Activated CD4-positive, alpha-beta T cell treated with anti-CD3 and anti-CD28 coated beads, Interleukin-2, Interleukin-4, amounts not matched to agents 100 ng/mL and 50 ng/mL, durations not matched to agents 16 hours and 8 hours (primary cell): ENCODE results near the gene PALM.
"Not testable (repeated sequence)": the region's sequence is repeated elsewhere in the genome, so short reads cannot be mapped to it uniquely, and the experiment has no call there.

Experiments used
- DNase-seq: peaks from one replicate; pipeline ENCODE4 v3.0.0-alpha.2; 2020; ENCODE audit warnings: low spot score

PALM gene

GRCh38 chr19:679418-680286 is 29.1 kb upstream of the PALM start:
- peak; percentile 30 for DNase-seq

- DNase-seq: peak; percentile 100
Observed at GRCh38 chr19:680287-681028, 28.3 kb upstream of the PALM start.

- DNase-seq: peak; percentile 97
Observed at GRCh38 chr19:681029-682019, 27.4 kb upstream of the PALM start.

- DNase-seq: no peak
Observed at GRCh38 chr19:682678-683320, 25.9 kb upstream of the PALM start.

GRCh38 chr19:685454-685931 is 23.2 kb upstream of the PALM start:
- DNase-seq: no peak

GRCh38 chr19:686589-687297 is 22.0 kb upstream of the PALM start:
- no peak for DNase-seq

- no peak for DNase-seq
Observed at GRCh38 chr19:687569-688166, 21.1 kb upstream of the PALM start.

GRCh38 chr19:688214-688613 is 20.5 kb upstream of the PALM start:
- no peak for DNase-seq

GRCh38 chr19:688992-689391 is 19.7 kb upstream of the PALM start:
- no peak for DNase-seq

- DNase-seq: no peak
Observed at GRCh38 chr19:690203-690602, 18.5 kb upstream of the PALM start.

- DNase-seq: no peak
Observed at GRCh38 chr19:694481-695351, 14.0 kb upstream of the PALM start.

GRCh38 chr19:695352-695949 is 13.3 kb upstream of the PALM start, which contains the start of gene PRSS57:
PRSS57 (minus strand) TSS chr19:695452; CDS start chr19:695430, 22 bp downstream.
- DNase-seq: no peak

GRCh38 chr19:698529-698928 is 10.2 kb upstream of the PALM start:
- DNase-seq: not testable (repeated sequence)

- not testable (repeated sequence) for DNase-seq
Observed at GRCh38 chr19:699885-700284, 8.8 kb upstream of the PALM start.

GRCh38 chr19:702847-703246 is 5.9 kb upstream of the PALM start:
- DNase-seq: not testable (repeated sequence)

- DNase-seq: no peak
Observed at GRCh38 chr19:703329-703650, 5.4 kb upstream of the PALM start.

GRCh38 chr19:703651-704446 is 4.9 kb upstream of the PALM start:
- DNase-seq: peak; percentile 58

GRCh38 chr19:704447-704741 is 4.3 kb upstream of the PALM start:
- DNase-seq: no peak
